ENCODE measurements around the gene PLXNB3. TPM values are rescaled to one million over a fixed set of nuclear protein-coding genes. Genes with fewer than 3 reads are reported as not detected.
A peak's percentile ranks its signal among the peaks of the same experiment; 100 is the strongest.
"Not testable (repeated sequence)": the region's sequence is repeated elsewhere in the genome, so short reads cannot be mapped to it uniquely, and the experiment has no call there.

Gene PLXNB3
- total and polyA plus RNA-seq, 10 donors, result 0.48 to 2.8 (median 1.5) TPM

DNA sequence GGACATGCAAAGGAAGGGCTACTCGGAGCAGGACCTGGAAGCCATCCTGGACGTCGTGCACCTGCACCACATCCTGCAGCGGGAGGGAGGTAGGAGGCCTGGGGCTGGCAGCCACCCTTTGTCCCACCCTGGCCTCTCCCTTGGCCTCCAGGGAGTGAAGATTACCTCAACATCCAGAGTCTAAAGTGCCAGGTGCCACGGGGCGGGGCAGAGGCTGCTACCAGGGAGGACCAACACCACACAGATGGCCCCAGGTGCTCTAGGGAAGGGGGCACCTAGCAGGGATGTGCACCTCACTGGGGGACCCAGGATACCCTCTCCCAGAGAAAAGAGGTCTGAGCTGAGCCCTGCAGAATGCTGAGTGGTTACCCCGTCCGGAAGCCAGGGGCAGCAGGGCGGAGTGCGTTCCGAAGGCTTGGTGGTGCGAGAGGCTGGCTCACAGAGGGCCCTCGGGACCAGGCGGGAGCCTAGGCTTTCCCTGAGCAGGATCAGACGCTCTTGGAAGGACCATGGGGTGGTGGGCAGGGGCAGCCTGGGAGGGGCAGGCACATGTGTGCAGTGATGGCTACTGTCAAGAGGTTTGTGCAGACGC is 23.3 kb upstream of the PLXNB3 start:
- peaks cover 0 to 44% (median 9%) of the 10 kb centered on the region in 6 donors for H3K4me1 ChIP-seq
- 80 to 90% (median 88%) methylated on average over 2 to 16 of the region's 16 CpGs for WGBS, 5 donors
- DNase-seq, result peak; percentile 62
- TF ChIP-seq, protein P1, sequence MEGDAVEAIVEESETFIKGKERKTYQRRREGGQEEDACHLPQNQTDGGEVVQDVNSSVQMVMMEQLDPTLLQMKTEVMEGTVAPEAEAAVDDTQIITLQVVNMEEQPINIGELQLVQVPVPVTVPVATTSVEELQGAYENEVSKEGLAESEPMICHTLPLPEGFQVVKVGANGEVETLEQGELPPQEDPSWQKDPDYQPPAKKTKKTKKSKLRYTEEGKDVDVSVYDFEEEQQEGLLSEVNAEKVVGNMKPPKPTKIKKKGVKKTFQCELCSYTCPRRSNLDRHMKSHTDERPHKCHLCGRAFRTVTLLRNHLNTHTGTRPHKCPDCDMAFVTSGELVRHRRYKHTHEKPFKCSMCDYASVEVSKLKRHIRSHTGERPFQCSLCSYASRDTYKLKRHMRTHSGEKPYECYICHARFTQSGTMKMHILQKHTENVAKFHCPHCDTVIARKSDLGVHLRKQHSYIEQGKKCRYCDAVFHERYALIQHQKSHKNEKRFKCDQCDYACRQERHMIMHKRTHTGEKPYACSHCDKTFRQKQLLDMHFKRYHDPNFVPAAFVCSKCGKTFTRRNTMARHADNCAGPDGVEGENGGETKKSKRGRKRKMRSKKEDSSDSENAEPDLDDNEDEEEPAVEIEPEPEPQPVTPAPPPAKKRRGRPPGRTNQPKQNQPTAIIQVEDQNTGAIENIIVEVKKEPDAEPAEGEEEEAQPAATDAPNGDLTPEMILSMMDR (IDR thresholded peaks at IDR 0.05 in 8 of 11, conservative IDR thresholded peaks at IDR 0.05 in 3 of 11), result no peak
- TF ChIP-seq POLR2AphosphoS5 (IDR thresholded peaks at IDR 0.05) (no peak), POLR2A (IDR thresholded peaks at IDR 0.05) (no peak)
- peaks cover 0 to 60% (median 4%) of the 10 kb centered on the region in 6 donors for H3K36me3 ChIP-seq
- no peak overlapping the region for H3K27ac ChIP-seq
- no peaks in the 10 kb centered on the region for H3K9me3 ChIP-seq
- intact Hi-C loops (cut with DNase I; ENCODE audit: low total_unique reads), result no loop called here
- no peak overlapping the region for H3K4me3 ChIP-seq
- peaks cover 0 to 7% (median 0%) of the 10 kb centered on the region in 7 donors for H3K27me3 ChIP-seq (replicated peaks in 1 of 7)

DNA sequence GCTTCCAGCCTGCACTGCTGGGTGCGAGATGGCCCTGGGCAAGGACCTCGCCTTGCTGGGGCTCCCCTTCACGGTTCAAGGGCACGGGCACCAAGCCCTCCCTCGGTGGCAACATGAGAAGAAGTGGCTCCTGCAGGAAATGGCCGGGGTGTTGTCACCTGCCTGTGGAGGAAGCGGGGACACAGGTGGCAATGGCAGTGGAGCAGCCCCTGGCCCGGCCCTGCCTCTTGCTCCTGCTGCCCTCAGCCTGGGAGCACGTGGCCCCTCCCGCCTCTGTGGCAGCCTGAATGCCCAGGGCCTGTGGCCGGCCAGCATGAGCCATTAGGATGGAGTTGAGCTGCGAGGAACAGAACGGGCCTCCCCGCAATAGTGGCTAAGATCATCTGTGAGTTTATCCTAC is 22.6 kb upstream of the PLXNB3 start:
- TF ChIP-seq POLR2AphosphoS5 (IDR thresholded peaks at IDR 0.05) (no peak), POLR2A (IDR thresholded peaks at IDR 0.05) (no peak)
- TF ChIP-seq, protein P1 (IDR thresholded peaks at IDR 0.05 in 8 of 11, conservative IDR thresholded peaks at IDR 0.05 in 3 of 11), result no peak
- peak; percentile 77 for DNase-seq
- Histone ChIP-seq H3K4me3 (no peak overlapping the region), H3K27ac (no peak overlapping the region), H3K36me3 (peaks cover 0 to 53% (median 3%) of the 10 kb centered on the region in 6 donors), H3K27me3 (replicated peaks in 1 of 7) (peaks cover 0 to 9% (median 0%) of the 10 kb centered on the region in 7 donors), H3K4me1 (peaks cover 0 to 44% (median 9%) of the 10 kb centered on the region in 6 donors), H3K9me3 (no peaks in the 10 kb centered on the region)
- WGBS, 5 donors, result 40 to 84% (median 73%) methylated on average over 7 to 14 of the region's 14 CpGs
- intact Hi-C loops (cut with DNase I; ENCODE audit: low total_unique reads), result no loop called here

DNA sequence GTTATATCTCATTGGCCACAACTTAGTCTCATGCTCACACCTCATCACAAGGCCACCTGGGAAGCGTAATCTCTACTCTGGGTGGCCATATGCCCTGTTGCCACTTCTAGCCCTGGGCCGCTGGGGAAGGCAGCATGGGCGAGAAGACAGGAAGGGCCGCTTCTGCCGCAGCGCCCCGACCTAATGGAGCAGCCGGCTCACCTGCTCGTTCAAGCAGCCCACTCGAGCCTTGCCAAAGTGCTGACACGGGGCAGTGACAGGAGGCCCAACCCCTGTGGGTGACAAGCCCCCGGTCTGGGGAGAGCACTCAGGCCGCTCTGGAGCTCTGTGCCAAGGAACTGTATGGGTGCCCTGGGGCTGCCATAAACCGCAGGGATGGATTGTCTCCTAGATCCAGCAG is 21.9 kb upstream of the PLXNB3 start:
- DNase-seq, result peak; percentile 72
- H3K9me3 ChIP-seq; H3K27ac ChIP-seq; intact Hi-C loops (cut with DNase I; ENCODE audit: low total_unique reads); H3K4me3 ChIP-seq: not testable (repeated sequence)
- Histone ChIP-seq H3K27me3 (replicated peaks in 1 of 7) (peaks cover 0 to 11% (median 0%) of the 10 kb centered on the region in 7 donors), H3K36me3 (peaks cover 0 to 47% (median 0%) of the 10 kb centered on the region in 6 donors), H3K4me1 (peaks cover 0 to 44% (median 9%) of the 10 kb centered on the region in 6 donors)
- WGBS, 5 donors, result 90 to 100% (median 95%) methylated on average over 1 to 14 of the region's 14 CpGs

DNA sequence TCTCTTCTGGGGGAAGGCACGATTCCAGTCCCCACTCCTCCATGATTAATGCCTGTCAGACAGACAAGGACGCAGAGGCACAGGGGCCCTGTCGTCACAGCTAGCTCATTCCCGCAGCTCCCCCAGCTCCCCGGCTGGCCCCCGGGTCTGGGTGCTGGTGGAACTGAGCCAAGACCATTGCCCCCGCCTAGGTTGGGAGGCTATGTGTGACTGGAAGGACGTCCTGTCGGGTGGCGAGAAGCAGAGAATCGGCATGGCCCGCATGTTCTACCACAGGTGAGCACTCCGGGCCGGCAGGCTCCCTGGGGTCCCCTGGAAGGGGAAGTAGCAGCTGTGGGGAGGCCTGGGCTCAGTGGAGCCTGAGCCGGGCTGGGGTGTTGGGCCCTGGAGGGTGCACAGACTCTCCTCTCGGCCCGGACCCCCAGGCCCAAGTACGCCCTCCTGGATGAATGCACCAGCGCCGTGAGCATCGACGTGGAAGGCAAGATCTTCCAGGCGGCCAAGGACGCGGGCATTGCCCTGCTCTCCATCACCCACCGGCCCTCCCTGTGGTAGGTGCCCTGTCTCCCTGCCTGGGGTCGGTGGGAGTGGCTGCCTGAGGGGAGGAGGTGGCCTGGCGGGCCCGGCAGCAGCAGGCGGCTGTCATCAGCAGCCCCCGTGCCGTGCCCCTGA is 21.1 kb upstream of the PLXNB3 start:
- intact Hi-C loops (cut with DNase I; ENCODE audit: low total_unique reads); H3K9me3 ChIP-seq; H3K4me3 ChIP-seq; H3K27ac ChIP-seq: not testable (repeated sequence)
- peak in 2 of 3 donors; percentile 23 to 35 for TF ChIP-seq POLR2AphosphoS5 (IDR thresholded peaks at IDR 0.05)
- peaks cover 0 to 44% (median 9%) of the 10 kb centered on the region in 6 donors for H3K4me1 ChIP-seq
- 58 to 90% (median 69%) methylated on average over 2 to 31 of the region's 32 CpGs for WGBS, 5 donors
- H3K36me3 ChIP-seq, result peaks cover 0 to 39% (median 0%) of the 10 kb centered on the region in 6 donors
- peaks cover 0 to 11% (median 0%) of the 10 kb centered on the region in 7 donors for H3K27me3 ChIP-seq (replicated peaks in 1 of 7)
- DNase-seq, result peak; percentile 81

All from spleen (tissue), 11 donors.